HEK293 (cell line): Measurements from ENCODE around the gene CIPC.

Source experiments
- CTCF ChIA-PET: fragments of 350-600 bp; formaldehyde crosslinking; extraction: SDS; loops from one replicate; lab custom pipeline; 2021; ENCODE audit warnings: antibody characterized with exemption; lab: Yijun Ruan, JAX
- POLR2A ChIA-PET: fragments of 300-600 bp; formaldehyde crosslinking; extraction: SDS; loops from one replicate; lab custom pipeline; 2020; ENCODE audit warnings: antibody characterized with exemption, inconsistent platforms; lab: Yijun Ruan, JAX
- H3K27ac ChIP-seq: fragments of 200-500 bp; sonication (Bioruptor generic); 2 replicates; pipeline ENCODE4 v1.5.1; 2014; ENCODE audit warnings: low read depth, low read length, control low read depth, inconsistent platforms; ENCODE audit errors: extremely low read depth
- H3K36me3 ChIP-seq, 2 experiments: fragments of 200-500 bp in 1 of 2; sonication (Bioruptor generic) in 1 of 2; 1 replicate in 1 of 2; 2 replicates in 1 of 2; pipeline ENCODE4 v1.5.1; 2014 to 2017; ENCODE audit warnings: inconsistent platforms in 2 of 2, low read length in 2 of 2; ENCODE audit not compliant: control insufficient read depth in 2 of 2, insufficient read depth in 1 of 2
- H3K4me1 ChIP-seq: fragments of 200-500 bp; sonication (Bioruptor generic); 2 replicates; pipeline ENCODE4 v1.5.1; 2014; ENCODE audit warnings: mild to moderate bottlenecking, low read length, inconsistent platforms; ENCODE audit not compliant: control insufficient read depth, insufficient read depth
- H3K4me3 ChIP-seq: 2 replicates; pipeline ENCODE4 v1.5.1; 2011; ENCODE audit warnings: low read depth, mild to moderate bottlenecking, control low read depth, low read length, moderate library complexity
- H3K9me3 ChIP-seq: fragments of 200-500 bp; sonication (Bioruptor generic); 2 replicates; pipeline ENCODE4 v1.5.1; 2014; ENCODE audit warnings: low read depth, low read length, inconsistent platforms; ENCODE audit not compliant: control insufficient read depth, insufficient read depth
- KLF16 ChIP-seq: fragments of 450-650 bp; formaldehyde crosslinking; IDR thresholded peaks from 2 replicates; pipeline ENCODE4 v1.5.1; 2017; ENCODE audit warnings: missing biosample characterization, missing genetic modification characterization
- RBAK ChIP-seq: fragments of 450-650 bp; formaldehyde crosslinking; IDR thresholded peaks from 2 replicates; pipeline ENCODE4 v1.5.1; 2016; ENCODE audit warnings: missing biosample characterization, missing genetic modification characterization
- REPIN1 ChIP-seq: fragments of 450-650 bp; formaldehyde crosslinking; IDR thresholded peaks from 2 replicates; pipeline ENCODE4 v1.5.1; 2017; ENCODE audit warnings: missing biosample characterization, missing genetic modification characterization, low read depth
- SP7 ChIP-seq: fragments of 450-650 bp; formaldehyde crosslinking; IDR thresholded peaks from 2 replicates; pipeline ENCODE4 v1.5.1; 2016; ENCODE audit warnings: missing biosample characterization, missing genetic modification characterization
- ZBTB8A ChIP-seq: fragments of 450-650 bp; formaldehyde crosslinking; IDR thresholded peaks from 2 replicates; pipeline ENCODE4 v1.5.1; 2016; ENCODE audit warnings: missing biosample characterization, missing genetic modification characterization
- ZEB2 ChIP-seq: fragments of 450-650 bp; formaldehyde crosslinking; IDR thresholded peaks from 2 replicates; pipeline ENCODE4 v1.5.1; 2016; ENCODE audit warnings: missing biosample characterization, missing genetic modification characterization
- ZFHX2 ChIP-seq: fragments of 450-650 bp; formaldehyde crosslinking; conservative IDR thresholded peaks from 2 replicates; pipeline ENCODE4 v1.5.1; 2016; ENCODE audit warnings: missing biosample characterization, missing genetic modification characterization
- ZIC2 ChIP-seq: fragments of 450-650 bp; formaldehyde crosslinking; IDR thresholded peaks from 2 replicates; pipeline ENCODE4 v1.5.1; 2016; ENCODE audit warnings: missing biosample characterization, missing genetic modification characterization
- ZNF221 ChIP-seq: fragments of 450-650 bp; formaldehyde crosslinking; IDR thresholded peaks from 2 replicates; pipeline ENCODE4 v1.5.1; 2017; ENCODE audit warnings: missing biosample characterization, missing genetic modification characterization, borderline replicate concordance
- ZNF266 ChIP-seq: fragments of 450-650 bp; formaldehyde crosslinking; IDR thresholded peaks from 2 replicates; pipeline ENCODE4 v1.5.1; 2016; ENCODE audit warnings: missing biosample characterization, missing genetic modification characterization, low read depth
- ZNF324 ChIP-seq: fragments of 450-650 bp; formaldehyde crosslinking; IDR thresholded peaks from 2 replicates; pipeline ENCODE4 v1.5.1; 2016; ENCODE audit warnings: missing biosample characterization, missing genetic modification characterization
- ZNF341 ChIP-seq: fragments of 450-650 bp; formaldehyde crosslinking; IDR thresholded peaks from 2 replicates; pipeline ENCODE4; 2016; ENCODE audit warnings: low read depth, missing biosample characterization, missing genetic modification characterization
- ZNF510 ChIP-seq: fragments of 450-650 bp; formaldehyde crosslinking; IDR thresholded peaks from 2 replicates; pipeline ENCODE4 v1.5.1; 2018; ENCODE audit warnings: mild to moderate bottlenecking, missing genetic modification characterization, missing biosample characterization; ENCODE audit not compliant: insufficient replicate concordance
- ZNF514 ChIP-seq: fragments of 450-650 bp; formaldehyde crosslinking; IDR thresholded peaks from 2 replicates; pipeline ENCODE4 v1.5.1; 2016; ENCODE audit warnings: missing biosample characterization, missing genetic modification characterization
- ZNF639 ChIP-seq: fragments of 450-650 bp; formaldehyde crosslinking; IDR thresholded peaks from 2 replicates; pipeline ENCODE4 v1.5.1; 2016; ENCODE audit warnings: missing biosample characterization, missing genetic modification characterization
- ZNF692 ChIP-seq: fragments of 450-650 bp; formaldehyde crosslinking; IDR thresholded peaks from 2 replicates; pipeline ENCODE4 v1.5.1; 2016; ENCODE audit warnings: missing biosample characterization, missing genetic modification characterization
- ZNF701 ChIP-seq: fragments of 450-650 bp; formaldehyde crosslinking; IDR thresholded peaks from 2 replicates; pipeline ENCODE4 v1.5.1; 2016; ENCODE audit warnings: missing biosample characterization, missing genetic modification characterization
- ZSCAN30 ChIP-seq: fragments of 450-650 bp; IDR thresholded peaks from 2 replicates; pipeline ENCODE4 v1.5.1; 2018; ENCODE audit warnings: missing biosample characterization, mild to moderate bottlenecking, missing genetic modification characterization, moderate library complexity
- TF ChIP-seq, protein P1 (sequence below): fragments of 450-650 bp; formaldehyde crosslinking; IDR thresholded peaks from 2 replicates; pipeline ENCODE4 v1.5.1; 2016; ENCODE audit warnings: missing biosample characterization, missing genetic modification characterization, low read depth
- TF ChIP-seq, protein P2 (sequence below): fragments of 450-650 bp; formaldehyde crosslinking; IDR thresholded peaks from 2 replicates; pipeline ENCODE4 v1.5.1; 2016; ENCODE audit warnings: missing biosample characterization, missing genetic modification characterization
- TF ChIP-seq, protein P3 (sequence below): fragments of 450-650 bp; formaldehyde crosslinking; IDR thresholded peaks from 2 replicates; pipeline ENCODE4 v1.5.1; 2016; ENCODE audit warnings: missing biosample characterization, missing genetic modification characterization

Gene CIPC

GRCh38 chr14:77140359-77141213, 42.5 kb downstream of the CIPC start (continued):
- no peak for TF ChIP-seq ZNF266
- TF ChIP-seq ZNF514 (tag by site-specific recombination): no peak
- TF ChIP-seq, protein P1, sequence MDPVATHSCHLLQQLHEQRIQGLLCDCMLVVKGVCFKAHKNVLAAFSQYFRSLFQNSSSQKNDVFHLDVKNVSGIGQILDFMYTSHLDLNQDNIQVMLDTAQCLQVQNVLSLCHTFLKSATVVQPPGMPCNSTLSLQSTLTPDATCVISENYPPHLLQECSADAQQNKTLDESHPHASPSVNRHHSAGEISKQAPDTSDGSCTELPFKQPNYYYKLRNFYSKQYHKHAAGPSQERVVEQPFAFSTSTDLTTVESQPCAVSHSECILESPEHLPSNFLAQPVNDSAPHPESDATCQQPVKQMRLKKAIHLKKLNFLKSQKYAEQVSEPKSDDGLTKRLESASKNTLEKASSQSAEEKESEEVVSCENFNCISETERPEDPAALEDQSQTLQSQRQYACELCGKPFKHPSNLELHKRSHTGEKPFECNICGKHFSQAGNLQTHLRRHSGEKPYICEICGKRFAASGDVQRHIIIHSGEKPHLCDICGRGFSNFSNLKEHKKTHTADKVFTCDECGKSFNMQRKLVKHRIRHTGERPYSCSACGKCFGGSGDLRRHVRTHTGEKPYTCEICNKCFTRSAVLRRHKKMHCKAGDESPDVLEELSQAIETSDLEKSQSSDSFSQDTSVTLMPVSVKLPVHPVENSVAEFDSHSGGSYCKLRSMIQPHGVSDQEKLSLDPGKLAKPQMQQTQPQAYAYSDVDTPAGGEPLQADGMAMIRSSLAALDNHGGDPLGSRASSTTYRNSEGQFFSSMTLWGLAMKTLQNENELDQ (tag by site-specific recombination): no peak
- peak; percentile 71; the same call in 1 of the 2 replicates for TF ChIP-seq ZNF701 (tag by site-specific recombination)
- TF ChIP-seq REPIN1 (tag by site-specific recombination): no peak
- TF ChIP-seq RBAK (tag by site-specific recombination): no peak
- TF ChIP-seq ZNF221: no peak

- H3K36me3 ChIP-seq: peaks cover 0 to 17% of the 10 kb centered on the region in 2 experiments; a peak in 1 of 3 replicates
- ChIA-PET CTCF (interaction anchor here (0.6 to 5.2 kb wide), 7 partner anchors 11 to 1274 kb away, joined by 3 to 82 read pairs (median 3); no protein-coding TSS in a partner anchor), POLR2A (interaction anchor here (0.7 to 0.8 kb wide), 2 partner anchors 87 to 236 kb away, joined by 3 read pairs; partner anchors contain the start of genes SAMD15 and TMED8)
- peak within 1 kb of the TSS; percentile 47 for H3K4me3 ChIP-seq
- no peaks in the 10 kb centered on the region; the same call in 1 of the 2 replicates for H3K4me1 ChIP-seq
- peak within 1 kb of the TSS; percentile 63; the same call in 1 of the 2 replicates for H3K27ac ChIP-seq
- no peaks in the 10 kb centered on the region for H3K9me3 ChIP-seq
- TF ChIP-seq, protein P2, sequence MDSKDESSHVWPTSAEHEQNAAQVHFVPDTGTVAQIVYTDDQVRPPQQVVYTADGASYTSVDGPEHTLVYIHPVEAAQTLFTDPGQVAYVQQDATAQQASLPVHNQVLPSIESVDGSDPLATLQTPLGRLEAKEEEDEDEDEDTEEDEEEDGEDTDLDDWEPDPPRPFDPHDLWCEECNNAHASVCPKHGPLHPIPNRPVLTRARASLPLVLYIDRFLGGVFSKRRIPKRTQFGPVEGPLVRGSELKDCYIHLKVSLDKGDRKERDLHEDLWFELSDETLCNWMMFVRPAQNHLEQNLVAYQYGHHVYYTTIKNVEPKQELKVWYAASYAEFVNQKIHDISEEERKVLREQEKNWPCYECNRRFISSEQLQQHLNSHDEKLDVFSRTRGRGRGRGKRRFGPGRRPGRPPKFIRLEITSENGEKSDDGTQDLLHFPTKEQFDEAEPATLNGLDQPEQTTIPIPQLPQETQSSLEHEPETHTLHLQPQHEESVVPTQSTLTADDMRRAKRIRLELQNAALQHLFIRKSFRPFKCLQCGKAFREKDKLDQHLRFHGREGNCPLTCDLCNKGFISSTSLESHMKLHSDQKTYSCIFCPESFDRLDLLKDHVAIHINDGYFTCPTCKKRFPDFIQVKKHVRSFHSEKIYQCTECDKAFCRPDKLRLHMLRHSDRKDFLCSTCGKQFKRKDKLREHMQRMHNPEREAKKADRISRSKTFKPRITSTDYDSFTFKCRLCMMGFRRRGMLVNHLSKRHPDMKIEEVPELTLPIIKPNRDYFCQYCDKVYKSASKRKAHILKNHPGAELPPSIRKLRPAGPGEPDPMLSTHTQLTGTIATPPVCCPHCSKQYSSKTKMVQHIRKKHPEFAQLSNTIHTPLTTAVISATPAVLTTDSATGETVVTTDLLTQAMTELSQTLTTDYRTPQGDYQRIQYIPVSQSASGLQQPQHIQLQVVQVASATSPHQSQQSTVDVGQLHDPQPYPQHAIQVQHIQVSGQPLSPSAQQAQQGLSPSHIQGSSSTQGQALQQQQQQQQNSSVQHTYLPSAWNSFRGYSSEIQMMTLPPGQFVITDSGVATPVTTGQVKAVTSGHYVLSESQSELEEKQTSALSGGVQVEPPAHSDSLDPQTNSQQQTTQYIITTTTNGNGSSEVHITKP (tag by site-specific recombination): peak; percentile 85
- no peak for TF ChIP-seq ZNF221
- peak; percentile 12; the same call in 1 of the 2 replicates for TF ChIP-seq ZSCAN30
- TF ChIP-seq ZNF639: no peak
- peak; percentile 44 for TF ChIP-seq ZIC2 (tag by site-specific recombination)
- TF ChIP-seq ZBTB8A: peak; percentile 70
- no peak; the same call in 1 of the 2 replicates for TF ChIP-seq SP7 (tag by site-specific recombination)
- TF ChIP-seq, protein P3, sequence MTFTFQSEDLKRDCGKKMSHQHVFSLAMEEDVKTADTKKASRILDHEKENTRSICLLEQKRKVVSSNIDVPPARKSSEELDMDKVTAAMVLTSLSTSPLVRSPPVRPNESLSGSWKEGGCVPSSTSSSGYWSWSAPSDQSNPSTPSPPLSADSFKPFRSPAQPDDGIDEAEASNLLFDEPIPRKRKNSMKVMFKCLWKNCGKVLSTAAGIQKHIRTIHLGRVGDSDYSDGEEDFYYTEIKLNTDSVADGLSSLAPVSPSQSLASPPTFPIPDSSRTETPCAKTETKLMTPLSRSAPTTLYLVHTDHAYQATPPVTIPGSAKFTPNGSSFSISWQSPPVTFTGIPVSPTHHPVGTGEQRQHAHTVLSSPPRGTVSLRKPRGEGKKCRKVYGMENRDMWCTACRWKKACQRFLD (tag by site-specific recombination): no peak
- TF ChIP-seq ZEB2 (tag by site-specific recombination): peak; percentile 62; the same call in 1 of the 2 replicates
- no peak for TF ChIP-seq ZNF510
- TF ChIP-seq ZNF692 (tag by site-specific recombination): no peak; the same call in 1 of the 2 replicates
- TF ChIP-seq ZNF324 (tag by site-specific recombination): no peak
- 0 out of 2 replicates have a peak, but pooled peaks have one; percentile 14 for TF ChIP-seq ZFHX2 (tag by site-specific recombination)
- no peak for TF ChIP-seq KLF16 (tag by site-specific recombination)
- TF ChIP-seq ZNF341: peak; percentile 98
Measured at GRCh38 chr14:77141214-77142004, 43.4 kb downstream of the CIPC start, which contains the start of gene ZDHHC22. ZDHHC22 (minus strand) TSS chr14:77141791; CDS start chr14:77139738, 2,053 bp downstream.
